A673 (cell line): ENCODE results near the gene TP53I13. TPM values are rescaled to one million over a fixed set of nuclear protein-coding genes. Genes with fewer than 3 reads are reported as not detected.

ENCODE experiments used
- BruUV-seq: library from RNA; stranded (reverse); fragments of 400-500 nt; replicated peaks from 2 replicates; lab custom pipeline; 2021; lab: Mats Ljungman, UMichigan
- CTCF ChIA-PET: fragments of 300-600 bp; sonication (Branson Sonifier 250); formaldehyde crosslinking; loops from one replicate; lab custom pipeline; 2022; ENCODE audit warnings: antibody characterized with exemption; lab: Charles Lee
- POLR2A ChIA-PET: fragments of 300-600 bp; sonication (Branson Sonifier 250); formaldehyde crosslinking; loops from one replicate; lab custom pipeline; 2022; ENCODE audit warnings: antibody characterized with exemption; ENCODE audit not compliant: low non-redundant PET; lab: Charles Lee
- DNase-seq: peaks from one replicate; pipeline ENCODE4 v3.0.0-alpha.2; 2015; ENCODE audit warnings: low spot score
- H3K27ac ChIP-seq: fragments of 200-600 bp; sonication (generic); 2 replicates; pipeline ENCODE4 v1.5.1; 2016; ENCODE audit warnings: mixed run types, low read depth, mild to moderate bottlenecking, mixed read lengths, antibody characterized with exemption, low read length; ENCODE audit not compliant: poor library complexity, severe bottlenecking
- H3K27me3 ChIP-seq: fragments of 200-600 bp; sonication (generic); replicated peaks from 2 replicates; pipeline ENCODE4 v1.6.1; 2017; ENCODE audit warnings: mixed run types, low read depth, mild to moderate bottlenecking, mixed read lengths, antibody characterized with exemption, low read length; ENCODE audit not compliant: insufficient read depth, poor library complexity
- H3K36me3 ChIP-seq: fragments of 200-600 bp; sonication (generic); 2 replicates; pipeline ENCODE4 v1.6.1; 2016; ENCODE audit warnings: mixed run types, mild to moderate bottlenecking, mixed read lengths, antibody characterized with exemption, low read length; ENCODE audit not compliant: insufficient read depth, poor library complexity, severe bottlenecking
- H3K4me1 ChIP-seq: fragments of 200-600 bp; sonication (generic); 2 replicates; pipeline ENCODE4 v1.6.1; 2017; ENCODE audit warnings: mixed run types, mild to moderate bottlenecking, mixed read lengths, antibody characterized with exemption, low read length; ENCODE audit not compliant: insufficient read depth, poor library complexity, severe bottlenecking
- H3K4me3 ChIP-seq: fragments of 200-600 bp; sonication (generic); 2 replicates; pipeline ENCODE4 v1.5.1; 2016; ENCODE audit warnings: low read depth, mixed run types, mild to moderate bottlenecking, mixed read lengths, low read length; ENCODE audit not compliant: poor library complexity, severe bottlenecking
- H3K9me3 ChIP-seq: fragments of 200-600 bp; sonication (generic); 2 replicates; pipeline ENCODE4 v1.6.1; 2016; ENCODE audit warnings: mixed run types, low read depth, mild to moderate bottlenecking, mixed read lengths, antibody characterized with exemption, low read length; ENCODE audit not compliant: poor library complexity, severe bottlenecking
- EZH2 ChIP-seq: fragments of 200-600 bp; sonication (generic); IDR thresholded peaks from 2 replicates; pipeline ENCODE4 v1.6.1; 2017; ENCODE audit warnings: borderline replicate concordance, low read depth, mild to moderate bottlenecking, mixed read lengths, antibody characterized with exemption, low read length; ENCODE audit not compliant: poor library complexity, severe bottlenecking
- intact Hi-C: fragments of 100-400 bp; cut with micrococcal nuclease; formaldehyde crosslinking; loops from one replicate; pipeline ENCODE4 v1.10.0; 2022; ENCODE audit not compliant: unreplicated experiment
- total RNA-seq: library from RNA; stranded (reverse); gene quantifications from 2 replicates; pipeline ENCODE4 v1.2.3, GENCODE V29; 2021
- TF ChIP-seq, protein P1 (sequence below): fragments of 300-800, 200-600 bp; sonication (generic); conservative IDR thresholded peaks from 2 replicates; pipeline ENCODE4 v1.5.1; 2017; ENCODE audit warnings: low read depth, mild to moderate bottlenecking, antibody characterized with exemption, low read length, moderate library complexity, mixed read lengths

TP53I13 gene
- total RNA-seq, 1 experiment from 2014 or later = 34.6 TPM

DNA sequence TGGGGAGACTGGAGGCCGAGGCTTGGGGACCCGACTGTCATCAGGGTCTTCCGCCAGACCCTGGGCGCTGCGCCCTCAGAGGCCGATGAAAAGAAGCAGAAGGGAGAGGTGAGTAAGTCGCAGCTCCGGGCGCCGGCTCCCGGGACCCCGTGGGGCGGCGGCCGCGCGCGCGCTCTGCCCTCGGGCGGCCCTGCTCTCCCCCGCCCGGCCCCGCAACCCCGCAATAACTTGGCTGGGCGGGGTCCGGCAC, 1.3 kb upstream of the TP53I13 start:
- H3K4me1 ChIP-seq = peaks cover 7% of the 10 kb centered on the region
- no peaks in the 10 kb centered on the region for H3K27me3 ChIP-seq
- peak overlapping the region; percentile 83 for H3K4me3 ChIP-seq
- BruUV-seq = no TSS peak
- DNase-seq = no peak
- H3K27ac ChIP-seq = peak overlapping the region; percentile 75
- CTCF ChIA-PET = interaction anchor here (0.5 to 0.9 kb wide), 4 partner anchors 212 to 529 kb away, joined by 3 to 4 read pairs (median 3); no protein-coding TSS in a partner anchor
- no peaks in the 10 kb centered on the region for H3K36me3 ChIP-seq
- no peaks in the 10 kb centered on the region for H3K9me3 ChIP-seq
- POLR2A ChIA-PET = no interaction called here
- intact Hi-C loops = loop anchor here (10.0 kb wide), 1 partner anchor 58 kb away; the partner anchor contains the start of gene CORO6
- no peak for TF ChIP-seq EZH2
- TF ChIP-seq, protein P1, sequence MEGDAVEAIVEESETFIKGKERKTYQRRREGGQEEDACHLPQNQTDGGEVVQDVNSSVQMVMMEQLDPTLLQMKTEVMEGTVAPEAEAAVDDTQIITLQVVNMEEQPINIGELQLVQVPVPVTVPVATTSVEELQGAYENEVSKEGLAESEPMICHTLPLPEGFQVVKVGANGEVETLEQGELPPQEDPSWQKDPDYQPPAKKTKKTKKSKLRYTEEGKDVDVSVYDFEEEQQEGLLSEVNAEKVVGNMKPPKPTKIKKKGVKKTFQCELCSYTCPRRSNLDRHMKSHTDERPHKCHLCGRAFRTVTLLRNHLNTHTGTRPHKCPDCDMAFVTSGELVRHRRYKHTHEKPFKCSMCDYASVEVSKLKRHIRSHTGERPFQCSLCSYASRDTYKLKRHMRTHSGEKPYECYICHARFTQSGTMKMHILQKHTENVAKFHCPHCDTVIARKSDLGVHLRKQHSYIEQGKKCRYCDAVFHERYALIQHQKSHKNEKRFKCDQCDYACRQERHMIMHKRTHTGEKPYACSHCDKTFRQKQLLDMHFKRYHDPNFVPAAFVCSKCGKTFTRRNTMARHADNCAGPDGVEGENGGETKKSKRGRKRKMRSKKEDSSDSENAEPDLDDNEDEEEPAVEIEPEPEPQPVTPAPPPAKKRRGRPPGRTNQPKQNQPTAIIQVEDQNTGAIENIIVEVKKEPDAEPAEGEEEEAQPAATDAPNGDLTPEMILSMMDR = no peak

DNA sequence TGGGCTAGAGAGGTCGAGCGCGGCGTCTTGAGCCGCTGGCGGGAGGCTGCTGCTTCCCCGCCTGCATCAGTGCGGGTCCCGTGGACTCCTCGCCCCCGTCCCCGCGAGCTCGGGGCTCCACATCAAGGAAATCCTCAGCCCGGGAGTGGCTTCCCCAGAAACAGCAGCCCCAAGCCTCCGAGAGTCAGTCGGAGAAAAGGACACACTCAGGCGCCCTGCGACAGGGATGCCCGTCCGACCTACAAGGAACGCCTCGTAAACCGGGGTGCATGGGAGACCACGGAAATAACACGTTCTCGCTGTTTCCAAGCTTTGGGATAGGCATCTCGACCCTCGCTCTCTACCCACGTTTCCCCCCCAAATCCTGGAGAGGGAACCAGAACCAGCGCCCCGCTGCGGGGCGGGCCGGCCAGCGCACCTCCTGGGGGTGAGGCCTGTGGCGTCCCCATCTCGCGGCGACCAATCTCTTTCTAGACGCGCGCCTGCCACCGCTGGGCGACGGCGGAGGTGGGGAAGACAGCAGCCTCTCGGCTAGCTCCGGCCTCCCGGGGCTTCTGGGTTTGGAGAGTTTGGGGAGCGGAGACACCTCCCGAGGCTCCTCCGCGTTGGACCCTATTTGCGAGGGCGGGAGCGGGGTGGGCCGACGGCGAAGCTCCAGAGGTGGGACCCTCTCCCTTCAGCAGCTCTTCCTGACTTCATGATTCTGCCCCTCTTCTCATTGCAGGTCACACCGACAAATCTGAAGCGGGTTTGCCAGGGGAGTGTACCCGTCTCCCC, 759 bp upstream of the TP53I13 start:
- no peaks in the 10 kb centered on the region for H3K36me3 ChIP-seq
- intact Hi-C loops = loop anchor here (1.0 to 10.0 kb wide), 3 partner anchors 24 to 197 kb away; partner anchors contain the start of gene CORO6
- POLR2A ChIA-PET = interaction anchor here (0.6 to 0.7 kb wide), 2 partner anchors 25 to 223 kb away, joined by 4 to 17 read pairs; partner anchors contain the start of gene ANKRD13B
- H3K27ac ChIP-seq = peak overlapping the region; percentile 75
- CTCF ChIA-PET = interaction anchor here (0.5 to 1.0 kb wide), 4 partner anchors 198 to 528 kb away, joined by 3 to 7 read pairs (median 4); no protein-coding TSS in a partner anchor
- H3K4me3 ChIP-seq = peak overlapping the region; percentile 83
- peaks cover 9% of the 10 kb centered on the region for H3K4me1 ChIP-seq
- no peaks in the 10 kb centered on the region for H3K9me3 ChIP-seq
- H3K27me3 ChIP-seq = no peaks in the 10 kb centered on the region
- DNase-seq = peak; percentile 87
- no TSS peak for BruUV-seq
- TF ChIP-seq, protein P1 = peak; percentile 40
- no peak for TF ChIP-seq EZH2

DNA sequence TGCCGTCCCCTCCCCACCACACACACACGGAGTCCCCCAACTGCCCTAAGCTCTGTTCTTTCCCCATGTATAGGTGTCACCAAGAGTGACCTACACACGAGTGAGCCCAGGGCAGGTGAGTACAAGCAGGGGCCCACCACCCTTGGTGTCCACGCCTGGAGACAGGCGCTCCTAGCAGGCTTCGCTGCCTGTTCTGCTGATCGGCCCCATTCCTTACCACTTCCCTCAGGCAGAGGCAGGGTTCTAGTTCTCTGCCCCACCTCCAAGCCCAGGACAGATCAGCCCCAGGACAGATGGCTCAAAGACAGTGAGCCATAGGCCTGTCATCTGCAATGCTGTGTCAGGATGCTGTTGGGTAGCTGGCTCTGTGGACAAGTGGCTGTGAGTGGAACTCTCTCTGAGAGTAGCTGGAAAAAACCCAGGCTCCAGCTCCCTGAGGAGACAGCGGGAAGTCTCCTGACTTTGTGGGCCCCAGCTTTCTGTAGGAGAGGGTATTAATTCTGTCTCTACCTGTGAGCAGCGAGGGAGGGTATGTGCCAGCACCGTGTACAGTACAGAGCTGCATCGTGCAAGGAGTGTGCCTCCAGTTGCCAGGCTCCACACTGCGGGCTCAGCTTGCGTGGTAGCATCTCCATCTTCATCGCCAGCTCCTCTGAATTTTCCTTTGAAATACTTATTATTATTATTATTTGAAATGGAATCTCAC, 897 bp downstream of the TP53I13 start:
- Histone ChIP-seq H3K4me1 (peaks cover 19% of the 10 kb centered on the region), H3K36me3 (peaks cover 14% of the 10 kb centered on the region), H3K9me3 (no peaks in the 10 kb centered on the region), H3K27me3 (no peaks in the 10 kb centered on the region), H3K4me3 (peak overlapping the region; percentile 83), H3K27ac (peak overlapping the region; percentile 88)
- no peak for DNase-seq
- TF ChIP-seq EZH2 = no peak
- TF ChIP-seq, protein P1 = no peak
- intact Hi-C loops = loop anchor here (2.0 to 10.0 kb wide), 2 partner anchors 55 to 199 kb away; partner anchors contain the start of gene CORO6
- CTCF ChIA-PET = no interaction called here
- TSS peak; percentile 46 for BruUV-seq
- POLR2A ChIA-PET = interaction anchor here (0.6 kb wide), 1 partner anchor 9 kb away, joined by 3 read pairs; no protein-coding TSS in a partner anchor
